Measurements from ENCODE around the gene AARSD1. TPM values are rescaled to one million over a fixed set of nuclear protein-coding genes. Genes with fewer than 3 reads are reported as not detected.

The AARSD1 gene
- total and polyA plus RNA-seq, 2 donors (not counting 1 experiment from before 2014, with no cell fraction given): 17.7 to 37.3 TPM

DNA sequence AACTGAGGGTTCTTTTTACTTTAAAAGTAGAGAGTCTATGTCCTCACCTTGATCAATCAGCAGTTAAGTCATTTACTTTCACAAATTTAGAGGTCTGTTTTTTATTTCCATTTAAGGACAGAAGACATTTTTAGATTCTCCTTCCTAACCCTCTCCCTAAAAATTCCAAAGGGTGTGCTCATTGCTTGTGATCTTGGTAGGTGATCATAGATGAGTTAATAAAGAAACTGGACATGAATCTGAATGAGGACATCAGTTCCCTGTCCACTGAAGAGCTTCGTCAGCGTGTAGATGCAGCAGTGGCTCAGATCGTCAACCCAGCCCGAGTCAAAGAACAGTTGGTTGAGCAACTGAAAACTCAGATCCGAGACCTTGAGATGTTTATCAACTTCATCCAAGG is 24.9 kb upstream of the AARSD1 start:
- Histone ChIP-seq H3K4me2 (ENCODE audit: extremely low read depth, insufficient read depth, low read length) (no peak overlapping the region), H3K27ac (ENCODE audit: insufficient read depth, low read length) (no peak overlapping the region), H3K79me2 (ENCODE audit: control insufficient read depth, insufficient read depth, low read length) (no peaks in the 10 kb centered on the region), H3K4me1 (ENCODE audit: control insufficient read depth, extremely low read depth, insufficient read depth, low read length) (peaks cover 7% of the 10 kb centered on the region), H3K36me3 (ENCODE audit: control insufficient read depth, insufficient read depth, low read length) (peaks cover 10% of the 10 kb centered on the region), H2AFZ (ENCODE audit: low read length) (no peak overlapping the region), H3K9ac (ENCODE audit: insufficient read depth, low read length) (no peak overlapping the region), H4K20me1 (ENCODE audit: control insufficient read depth, extremely low read depth, insufficient read depth, low read length) (no peaks in the 10 kb centered on the region), H3K27me3 (ENCODE audit: control insufficient read depth, insufficient read depth, low read length) (no peaks in the 10 kb centered on the region), H3K9me3 (ENCODE audit: control insufficient read depth, insufficient read depth, low read depth, low read length) (no peaks in the 10 kb centered on the region), H3K4me3 (replicated peaks in 1 of 4; ENCODE audit: control extremely low read depth in 1 of 4, insufficient read depth in 1 of 4, low read depth in 3 of 4, low read length in 4 of 4) (no peak overlapping the region)
- TF ChIP-seq, protein P1, sequence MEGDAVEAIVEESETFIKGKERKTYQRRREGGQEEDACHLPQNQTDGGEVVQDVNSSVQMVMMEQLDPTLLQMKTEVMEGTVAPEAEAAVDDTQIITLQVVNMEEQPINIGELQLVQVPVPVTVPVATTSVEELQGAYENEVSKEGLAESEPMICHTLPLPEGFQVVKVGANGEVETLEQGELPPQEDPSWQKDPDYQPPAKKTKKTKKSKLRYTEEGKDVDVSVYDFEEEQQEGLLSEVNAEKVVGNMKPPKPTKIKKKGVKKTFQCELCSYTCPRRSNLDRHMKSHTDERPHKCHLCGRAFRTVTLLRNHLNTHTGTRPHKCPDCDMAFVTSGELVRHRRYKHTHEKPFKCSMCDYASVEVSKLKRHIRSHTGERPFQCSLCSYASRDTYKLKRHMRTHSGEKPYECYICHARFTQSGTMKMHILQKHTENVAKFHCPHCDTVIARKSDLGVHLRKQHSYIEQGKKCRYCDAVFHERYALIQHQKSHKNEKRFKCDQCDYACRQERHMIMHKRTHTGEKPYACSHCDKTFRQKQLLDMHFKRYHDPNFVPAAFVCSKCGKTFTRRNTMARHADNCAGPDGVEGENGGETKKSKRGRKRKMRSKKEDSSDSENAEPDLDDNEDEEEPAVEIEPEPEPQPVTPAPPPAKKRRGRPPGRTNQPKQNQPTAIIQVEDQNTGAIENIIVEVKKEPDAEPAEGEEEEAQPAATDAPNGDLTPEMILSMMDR (conservative IDR thresholded peaks at IDR 0.05 in 1 of 2, IDR thresholded peaks at IDR 0.05 in 1 of 2; ENCODE audit: low read depth in 1 of 2, low read length in 2 of 2): no peak
- no peak for TF ChIP-seq EZH2 (IDR thresholded peaks at IDR 0.05; ENCODE audit: low read length, missing control alignments)
- DNase-seq (ENCODE audit: low read depth in 2 of 2): no peak

DNA sequence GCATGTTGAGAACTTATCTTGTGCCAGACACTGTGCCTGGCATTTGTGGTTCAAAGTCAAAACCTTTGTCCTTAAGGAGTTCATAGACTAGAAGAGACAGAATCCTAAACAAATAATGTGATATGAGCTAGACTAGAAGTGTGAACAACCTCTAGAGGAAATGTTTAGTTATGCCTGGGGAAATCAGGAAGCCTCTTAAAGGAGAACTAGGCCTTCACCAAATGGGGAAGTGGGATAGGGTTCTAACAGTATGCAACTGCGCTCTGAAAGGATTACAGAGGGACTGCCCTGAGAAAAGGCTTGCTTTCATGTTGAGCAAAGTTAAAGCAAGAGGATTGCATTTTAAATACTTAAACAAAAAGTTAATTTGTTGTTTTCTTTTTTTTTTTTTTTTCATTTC is 21.0 kb upstream of the AARSD1 start:
- Histone ChIP-seq H3K79me2 (ENCODE audit: control insufficient read depth, insufficient read depth, low read length) (peaks cover 18% of the 10 kb centered on the region), H4K20me1 (ENCODE audit: control insufficient read depth, extremely low read depth, insufficient read depth, low read length) (no peaks in the 10 kb centered on the region), H3K4me2 (ENCODE audit: extremely low read depth, insufficient read depth, low read length) (no peak overlapping the region), H3K9ac (ENCODE audit: insufficient read depth, low read length) (no peak overlapping the region), H3K9me3 (ENCODE audit: control insufficient read depth, insufficient read depth, low read depth, low read length) (no peaks in the 10 kb centered on the region), H2AFZ (ENCODE audit: low read length) (no peak overlapping the region), H3K27ac (ENCODE audit: insufficient read depth, low read length) (no peak overlapping the region), H3K27me3 (ENCODE audit: control insufficient read depth, insufficient read depth, low read length) (no peaks in the 10 kb centered on the region), H3K4me3 (replicated peaks in 1 of 4; ENCODE audit: control extremely low read depth in 1 of 4, insufficient read depth in 1 of 4, low read depth in 3 of 4, low read length in 4 of 4) (no peak overlapping the region), H3K4me1 (ENCODE audit: control insufficient read depth, extremely low read depth, insufficient read depth, low read length) (peaks cover 11% of the 10 kb centered on the region), H3K36me3 (ENCODE audit: control insufficient read depth, insufficient read depth, low read length) (peaks cover under 1% of the 10 kb centered on the region)
- TF ChIP-seq, protein P1 (conservative IDR thresholded peaks at IDR 0.05 in 1 of 2, IDR thresholded peaks at IDR 0.05 in 1 of 2; ENCODE audit: low read depth in 1 of 2, low read length in 2 of 2): no peak
- TF ChIP-seq EZH2 (IDR thresholded peaks at IDR 0.05; ENCODE audit: low read length, missing control alignments): no peak
- DNase-seq (ENCODE audit: low read depth in 2 of 2): no peak

DNA sequence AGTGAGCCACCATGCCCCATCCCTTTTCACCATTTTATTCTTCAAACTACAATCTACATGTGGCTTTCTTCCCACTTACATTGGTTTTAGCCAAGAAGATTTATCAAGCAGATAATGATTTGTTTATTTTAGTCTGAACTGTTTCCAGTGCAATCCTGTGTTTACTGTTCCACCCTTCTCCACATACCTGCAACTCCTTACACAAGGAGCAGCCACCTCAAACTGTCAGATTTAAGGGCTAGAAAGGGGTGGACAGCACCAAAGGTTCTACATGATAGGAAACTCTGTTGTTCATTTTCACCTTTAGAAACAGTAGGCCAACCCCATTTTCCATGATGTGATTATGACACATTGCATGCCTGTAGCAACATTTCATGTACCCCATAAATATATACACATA is 18.0 kb upstream of the AARSD1 start:
- no peak overlapping the region for H3K4me2 ChIP-seq (ENCODE audit: extremely low read depth, insufficient read depth, low read length)
- no peak for TF ChIP-seq EZH2 (IDR thresholded peaks at IDR 0.05; ENCODE audit: low read length, missing control alignments)
- TF ChIP-seq, protein P1 (conservative IDR thresholded peaks at IDR 0.05 in 1 of 2, IDR thresholded peaks at IDR 0.05 in 1 of 2; ENCODE audit: low read depth in 1 of 2, low read length in 2 of 2): no peak
- H3K27ac ChIP-seq (ENCODE audit: insufficient read depth, low read length): no peak overlapping the region

More for the DNA sequence above, 18.0 kb upstream of the AARSD1 start:
- no peak overlapping the region for H2AFZ ChIP-seq (ENCODE audit: low read length)
- H4K20me1 ChIP-seq (ENCODE audit: control insufficient read depth, extremely low read depth, insufficient read depth, low read length): no peaks in the 10 kb centered on the region
- peaks cover 18% of the 10 kb centered on the region for H3K79me2 ChIP-seq (ENCODE audit: control insufficient read depth, insufficient read depth, low read length)
- no peaks in the 10 kb centered on the region for H3K36me3 ChIP-seq (ENCODE audit: control insufficient read depth, insufficient read depth, low read length)
- DNase-seq (ENCODE audit: low read depth in 2 of 2): no peak
- no peak overlapping the region for H3K9ac ChIP-seq (ENCODE audit: insufficient read depth, low read length)
- peaks cover 6% of the 10 kb centered on the region for H3K4me1 ChIP-seq (ENCODE audit: control insufficient read depth, extremely low read depth, insufficient read depth, low read length)
- no peaks in the 10 kb centered on the region for H3K9me3 ChIP-seq (ENCODE audit: control insufficient read depth, insufficient read depth, low read depth, low read length)
- no peaks in the 10 kb centered on the region for H3K27me3 ChIP-seq (ENCODE audit: control insufficient read depth, insufficient read depth, low read length)
- no peak overlapping the region for H3K4me3 ChIP-seq (replicated peaks in 1 of 4; ENCODE audit: control extremely low read depth in 1 of 4, insufficient read depth in 1 of 4, low read depth in 3 of 4, low read length in 4 of 4)

Data from fibroblast of lung (primary cell).